Epithelial cell of prostate (primary cell): ENCODE results near the gene ATOSB.

Experiments used
- DNase-seq: peaks from one replicate; pipeline ENCODE4 v3.0.0-alpha.2; 2011; ENCODE audit warnings: low read depth, low spot score
- H3K27ac ChIP-seq: fragments of 450-650 bp; 2 replicates; pipeline ENCODE4 v1.5.1; 2017; ENCODE audit warnings: mild to moderate bottlenecking

Gene ATOSB

GRCh38 chr9:35114840-35115628 is 628 bp downstream of the ATOSB start:
- H3K27ac ChIP-seq, result peak overlapping the region; percentile 99
- DNase-seq, result no peak

- H3K27ac ChIP-seq, result peak overlapping the region; percentile 99
- peak; percentile 87 for DNase-seq
Observed at GRCh38 chr9:35114113-35114839, 1.4 kb downstream of the ATOSB start.

- peak overlapping the region; percentile 99 for H3K27ac ChIP-seq
- no peak for DNase-seq
Observed at GRCh38 chr9:35112257-35113020, 3.2 kb downstream of the ATOSB start.

- H3K27ac ChIP-seq, result peak overlapping the region; percentile 99
- peak; percentile 96 for DNase-seq
Observed at GRCh38 chr9:35111001-35111933, 4.4 kb downstream of the ATOSB start.

GRCh38 chr9:35110327-35110761 is 5.3 kb downstream of the ATOSB start:
- H3K27ac ChIP-seq, result peak overlapping the region; percentile 99
- DNase-seq, result no peak

GRCh38 chr9:35108946-35109575 is 6.6 kb downstream of the ATOSB start:
- no peak for DNase-seq
- H3K27ac ChIP-seq, result no peak overlapping the region

- no peak overlapping the region for H3K27ac ChIP-seq
- DNase-seq, result no peak
Observed at GRCh38 chr9:35108461-35108860, 7.2 kb downstream of the ATOSB start.

GRCh38 chr9:35107297-35108290 is 8.1 kb downstream of the ATOSB start:
- no peak for DNase-seq
- H3K27ac ChIP-seq, result no peak overlapping the region

- H3K27ac ChIP-seq, result no peak overlapping the region
Observed at GRCh38 chr9:35106343-35106730, 9.3 kb downstream of the ATOSB start.

GRCh38 chr9:35105571-35106342 is 9.9 kb downstream of the ATOSB start:
- no peak overlapping the region for H3K27ac ChIP-seq
- no peak for DNase-seq

More at GRCh38 chr9:35106343-35106730, 9.3 kb downstream of the ATOSB start:
- no peak for DNase-seq

GRCh38 chr9:35105126-35105525 is 10.5 kb downstream of the ATOSB start:
- no peak overlapping the region for H3K27ac ChIP-seq
- DNase-seq, result no peak

- H3K27ac ChIP-seq, result no peak overlapping the region
- no peak for DNase-seq
Observed at GRCh38 chr9:35104586-35104985, 11.1 kb downstream of the ATOSB start.

- DNase-seq, result no peak
- H3K27ac ChIP-seq, result peak overlapping the region; percentile 64
Observed at GRCh38 chr9:35103660-35104191, 11.9 kb downstream of the ATOSB start.

GRCh38 chr9:35102769-35103659 is 12.6 kb downstream of the ATOSB start, which contains the start of gene STOML2:
STOML2 (minus strand) TSS chr9:35103131; CDS start chr9:35103094, 37 bp downstream.
- H3K27ac ChIP-seq, result peak within 1 kb of the TSS; percentile 64
- DNase-seq, result peak; percentile 83

- H3K27ac ChIP-seq, result peak overlapping the region; percentile 64
- DNase-seq, result no peak
Observed at GRCh38 chr9:35102465-35102768, 13.2 kb downstream of the ATOSB start.

- no peak overlapping the region for H3K27ac ChIP-seq
- no peak for DNase-seq
Observed at GRCh38 chr9:35097573-35097972, 18.1 kb downstream of the ATOSB start.
